ENCODE data around the gene GRAMD1B. TPM values are rescaled to one million over a fixed set of nuclear protein-coding genes. Genes with fewer than 3 reads are reported as not detected.

The GRAMD1B gene
- total and polyA plus RNA-seq, 4 donors, result 0.29 to 2.6 (median 1.3) TPM

DNA sequence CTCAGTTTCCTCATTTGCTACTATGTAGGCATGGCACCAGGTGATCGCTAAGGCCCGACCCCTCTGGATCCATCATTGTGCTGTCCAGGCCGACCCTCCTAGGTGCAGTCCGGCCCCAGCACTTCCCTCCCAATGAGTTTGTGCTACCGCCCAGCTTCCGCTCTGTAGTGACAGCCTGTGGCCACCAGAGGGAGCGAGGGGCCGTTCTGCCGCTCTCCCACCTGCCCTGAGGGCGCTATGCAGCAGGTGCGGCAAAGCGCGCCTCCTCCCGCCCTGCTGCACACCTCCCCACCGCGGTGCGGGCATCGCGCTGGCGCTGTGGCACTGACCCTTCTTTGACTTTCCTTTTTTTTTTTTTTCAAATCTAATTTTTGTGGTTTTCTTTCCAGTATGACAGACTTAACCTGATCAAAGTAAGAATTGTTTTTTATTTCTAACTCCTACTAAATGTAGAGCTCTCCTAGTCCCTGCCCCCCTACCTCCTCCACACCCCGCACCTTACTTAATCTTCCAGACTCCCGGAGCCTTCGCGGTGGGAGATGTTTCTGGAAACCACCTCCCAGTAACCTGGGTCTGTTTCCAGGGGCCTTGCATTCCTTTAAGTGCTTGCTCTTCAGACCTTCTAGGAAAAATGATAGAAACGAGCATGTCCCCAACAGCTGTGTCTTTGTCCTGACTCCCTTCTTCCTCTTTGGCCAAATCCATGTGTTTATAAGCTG lies 150.6 kb downstream of the GRAMD1B start:
- H3K9ac ChIP-seq (ENCODE audit: low read depth in 1 of 2, low read length in 2 of 2), result no peak overlapping the region
- WGBS, result 10% methylated on average over 25 of the region's 25 CpGs

DNA sequence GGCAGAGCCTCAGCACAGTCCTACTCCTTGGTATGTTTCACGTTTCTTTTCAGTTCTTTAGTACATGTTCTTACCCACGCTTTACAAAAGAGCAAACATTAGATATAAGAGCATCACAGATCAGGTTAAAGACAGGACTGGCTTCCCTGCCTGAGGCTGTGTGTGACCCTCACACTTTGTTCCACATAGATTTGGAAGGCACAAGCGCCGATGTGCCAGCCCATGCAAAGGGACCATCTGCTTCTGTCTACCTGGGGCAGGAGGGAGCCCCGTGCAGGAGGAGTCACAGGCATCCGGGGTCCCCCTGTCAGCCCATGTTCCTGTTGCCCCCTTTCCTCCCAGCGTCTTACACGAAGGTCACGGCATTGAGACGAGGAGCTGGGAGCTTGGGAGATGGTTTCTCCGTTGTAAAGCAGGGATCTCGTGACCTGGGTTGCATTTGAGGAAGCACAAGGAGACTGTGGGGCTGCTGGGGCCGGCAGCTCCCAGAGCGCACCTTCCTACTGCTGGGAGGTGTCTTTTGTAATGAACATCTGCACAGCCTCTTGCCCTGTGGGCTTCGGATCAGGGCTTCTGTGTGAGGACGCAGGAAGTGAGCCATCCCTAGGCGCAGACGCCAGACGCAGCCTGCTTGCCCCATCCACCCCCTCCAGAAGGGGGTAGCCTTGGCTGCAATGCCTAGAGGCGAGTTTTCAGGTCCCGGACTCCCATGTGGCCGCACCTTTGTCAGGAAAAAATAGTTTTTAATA lies 151.8 kb downstream of the GRAMD1B start:
- Histone ChIP-seq H3K9me3 (ENCODE audit: control insufficient read depth in 4 of 4, low read length in 3 of 4) (no peaks in the 10 kb centered on the region), H3K4me1 (ENCODE audit: control insufficient read depth in 4 of 4, insufficient read depth in 4 of 4, low read length in 3 of 4) (peaks cover 0 to 3% (median 0%) of the 10 kb centered on the region in 4 donors), H3K36me3 (ENCODE audit: control insufficient read depth in 4 of 4, insufficient read depth in 3 of 4, low read depth in 1 of 4, low read length in 3 of 4) (no peaks in the 10 kb centered on the region), H3K9ac (ENCODE audit: low read depth in 1 of 2, low read length in 2 of 2) (no peak overlapping the region), H3K27ac (ENCODE audit: low read depth in 1 of 2, low read length in 2 of 2) (no peak overlapping the region), H3K4me3 (ENCODE audit: low read depth in 1 of 3, low read length in 3 of 3) (no peak overlapping the region), H3K27me3 (ENCODE audit: control insufficient read depth in 4 of 4, insufficient read depth in 4 of 4, low read length in 3 of 4) (no peaks in the 10 kb centered on the region)
- DNase-seq (ENCODE audit: low spot score), result no peak
- WGBS, result 83% methylated on average over 22 of the region's 22 CpGs
- TF ChIP-seq SP1 (IDR thresholded peaks at IDR 0.05) (no peak), NR2F2 (IDR thresholded peaks at IDR 0.05) (no peak), GABPA (IDR thresholded peaks at IDR 0.05 in 1 of 2, conservative IDR thresholded peaks at IDR 0.05 in 1 of 2) (no peak), JUND (IDR thresholded peaks at IDR 0.05) (no peak), RAD21 (IDR thresholded peaks at IDR 0.05) (no peak), YY1 (IDR thresholded peaks at IDR 0.05) (no peak), TAF1 (conservative IDR thresholded peaks at IDR 0.05) (no peak), FOXA1 (IDR thresholded peaks at IDR 0.05) (no peak), HNF4G (IDR thresholded peaks at IDR 0.05) (no peak), RXRA (IDR thresholded peaks at IDR 0.05) (no peak), FOXA2 (IDR thresholded peaks at IDR 0.05) (no peak)
- TF ChIP-seq, protein P1, sequence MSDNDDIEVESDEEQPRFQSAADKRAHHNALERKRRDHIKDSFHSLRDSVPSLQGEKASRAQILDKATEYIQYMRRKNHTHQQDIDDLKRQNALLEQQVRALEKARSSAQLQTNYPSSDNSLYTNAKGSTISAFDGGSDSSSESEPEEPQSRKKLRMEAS (IDR thresholded peaks at IDR 0.05), result no peak
- TF ChIP-seq, protein P2, sequence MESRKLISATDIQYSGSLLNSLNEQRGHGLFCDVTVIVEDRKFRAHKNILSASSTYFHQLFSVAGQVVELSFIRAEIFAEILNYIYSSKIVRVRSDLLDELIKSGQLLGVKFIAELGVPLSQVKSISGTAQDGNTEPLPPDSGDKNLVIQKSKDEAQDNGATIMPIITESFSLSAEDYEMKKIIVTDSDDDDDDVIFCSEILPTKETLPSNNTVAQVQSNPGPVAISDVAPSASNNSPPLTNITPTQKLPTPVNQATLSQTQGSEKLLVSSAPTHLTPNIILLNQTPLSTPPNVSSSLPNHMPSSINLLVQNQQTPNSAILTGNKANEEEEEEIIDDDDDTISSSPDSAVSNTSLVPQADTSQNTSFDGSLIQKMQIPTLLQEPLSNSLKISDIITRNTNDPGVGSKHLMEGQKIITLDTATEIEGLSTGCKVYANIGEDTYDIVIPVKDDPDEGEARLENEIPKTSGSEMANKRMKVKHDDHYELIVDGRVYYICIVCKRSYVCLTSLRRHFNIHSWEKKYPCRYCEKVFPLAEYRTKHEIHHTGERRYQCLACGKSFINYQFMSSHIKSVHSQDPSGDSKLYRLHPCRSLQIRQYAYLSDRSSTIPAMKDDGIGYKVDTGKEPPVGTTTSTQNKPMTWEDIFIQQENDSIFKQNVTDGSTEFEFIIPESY (IDR thresholded peaks at IDR 0.05), result no peak
- TF ChIP-seq, protein P3, sequence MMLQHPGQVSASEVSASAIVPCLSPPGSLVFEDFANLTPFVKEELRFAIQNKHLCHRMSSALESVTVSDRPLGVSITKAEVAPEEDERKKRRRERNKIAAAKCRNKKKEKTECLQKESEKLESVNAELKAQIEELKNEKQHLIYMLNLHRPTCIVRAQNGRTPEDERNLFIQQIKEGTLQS (IDR thresholded peaks at IDR 0.05), result no peak

More for the DNA sequence above, 150.6 kb downstream of the GRAMD1B start:
- no peak overlapping the region for H3K4me3 ChIP-seq (ENCODE audit: low read depth in 1 of 3, low read length in 3 of 3)
- TF ChIP-seq RXRA (IDR thresholded peaks at IDR 0.05) (no peak), NR2F2 (IDR thresholded peaks at IDR 0.05) (no peak), JUND (IDR thresholded peaks at IDR 0.05) (no peak), RAD21 (IDR thresholded peaks at IDR 0.05) (peak; percentile 73 to 89), FOXA1 (IDR thresholded peaks at IDR 0.05) (no peak), FOXA2 (IDR thresholded peaks at IDR 0.05) (no peak), HNF4G (IDR thresholded peaks at IDR 0.05) (no peak), TAF1 (conservative IDR thresholded peaks at IDR 0.05) (no peak), HNF4A (conservative IDR thresholded peaks at IDR 0.05) (no peak), EGR1 (IDR thresholded peaks at IDR 0.05; ENCODE audit: low read depth in 2 of 2) (no peak)
- TF ChIP-seq, protein P2 (IDR thresholded peaks at IDR 0.05), result no peak
- TF ChIP-seq, protein P3 (IDR thresholded peaks at IDR 0.05), result no peak
- TF ChIP-seq, protein P4, sequence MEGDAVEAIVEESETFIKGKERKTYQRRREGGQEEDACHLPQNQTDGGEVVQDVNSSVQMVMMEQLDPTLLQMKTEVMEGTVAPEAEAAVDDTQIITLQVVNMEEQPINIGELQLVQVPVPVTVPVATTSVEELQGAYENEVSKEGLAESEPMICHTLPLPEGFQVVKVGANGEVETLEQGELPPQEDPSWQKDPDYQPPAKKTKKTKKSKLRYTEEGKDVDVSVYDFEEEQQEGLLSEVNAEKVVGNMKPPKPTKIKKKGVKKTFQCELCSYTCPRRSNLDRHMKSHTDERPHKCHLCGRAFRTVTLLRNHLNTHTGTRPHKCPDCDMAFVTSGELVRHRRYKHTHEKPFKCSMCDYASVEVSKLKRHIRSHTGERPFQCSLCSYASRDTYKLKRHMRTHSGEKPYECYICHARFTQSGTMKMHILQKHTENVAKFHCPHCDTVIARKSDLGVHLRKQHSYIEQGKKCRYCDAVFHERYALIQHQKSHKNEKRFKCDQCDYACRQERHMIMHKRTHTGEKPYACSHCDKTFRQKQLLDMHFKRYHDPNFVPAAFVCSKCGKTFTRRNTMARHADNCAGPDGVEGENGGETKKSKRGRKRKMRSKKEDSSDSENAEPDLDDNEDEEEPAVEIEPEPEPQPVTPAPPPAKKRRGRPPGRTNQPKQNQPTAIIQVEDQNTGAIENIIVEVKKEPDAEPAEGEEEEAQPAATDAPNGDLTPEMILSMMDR (IDR thresholded peaks at IDR 0.05; ENCODE audit: low read depth, low read length, missing input control), result peak; percentile 91
- peak; percentile 61 for DNase-seq (ENCODE audit: low spot score)
- H3K4me1 ChIP-seq (ENCODE audit: control insufficient read depth in 4 of 4, insufficient read depth in 4 of 4, low read length in 3 of 4), result peaks cover 0 to 3% (median 0%) of the 10 kb centered on the region in 4 donors
- no peaks in the 10 kb centered on the region for H3K9me3 ChIP-seq (ENCODE audit: control insufficient read depth in 4 of 4, low read length in 3 of 4)
- no peak overlapping the region for H3K27ac ChIP-seq (ENCODE audit: low read depth in 1 of 2, low read length in 2 of 2)
- H3K27me3 ChIP-seq (ENCODE audit: control insufficient read depth in 4 of 4, insufficient read depth in 4 of 4, low read length in 3 of 4), result peaks cover 0 to 6% (median 0%) of the 10 kb centered on the region in 4 donors
- no peaks in the 10 kb centered on the region for H3K36me3 ChIP-seq (ENCODE audit: control insufficient read depth in 4 of 4, insufficient read depth in 3 of 4, low read depth in 1 of 4, low read length in 3 of 4)

All from liver (tissue), 9 donors.